Cerebellar nuclear complex (tissue), 1 donor: ENCODE data around the gene HDAC11.

ENCODE experiments used
- DNase-seq, 2 experiments: peaks; one replicate each; lab custom pipeline; 2025; lab: John Stamatoyannopoulos, UW

Gene HDAC11

DNA sequence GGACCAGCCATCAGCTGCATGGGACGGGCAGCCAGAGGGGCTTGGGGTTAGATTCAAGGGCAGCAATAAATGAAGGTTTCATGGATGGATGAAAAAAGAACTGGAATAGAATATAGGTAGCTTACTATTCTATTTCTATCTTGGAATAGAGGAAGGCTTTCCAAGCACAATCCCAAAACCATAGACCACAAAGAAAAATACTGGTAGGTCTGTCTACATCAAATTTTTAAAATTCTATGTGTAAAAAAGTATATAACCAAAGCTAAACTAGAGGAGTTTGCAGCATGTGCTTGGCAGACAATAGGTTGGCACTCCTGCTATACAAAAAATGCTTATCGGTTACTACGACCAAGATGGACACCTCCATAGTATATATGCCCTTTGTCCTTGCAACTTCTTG, 61.6 kb downstream of the HDAC11 start:
- no peak for DNase-seq

DNA sequence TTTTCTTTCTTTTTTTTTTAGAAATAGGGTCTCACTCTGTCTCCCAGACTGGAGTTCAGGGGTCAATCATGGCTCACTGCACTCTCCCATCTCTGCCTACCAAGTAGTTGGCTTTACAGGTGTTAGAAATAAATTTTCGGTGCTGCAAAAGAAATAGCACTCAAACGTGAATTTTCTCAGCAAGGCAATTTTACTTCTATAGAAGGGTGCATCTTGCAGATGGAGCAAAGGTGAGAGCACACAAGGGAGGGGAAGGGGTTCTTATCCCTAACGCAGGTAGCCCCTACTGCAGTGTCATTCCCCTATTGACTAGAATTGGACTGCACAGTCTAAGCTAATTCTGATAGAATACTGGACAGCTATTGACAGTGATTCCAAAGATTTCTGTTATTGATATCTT, 62.0 kb downstream of the HDAC11 start:
- no peak for DNase-seq

DNA sequence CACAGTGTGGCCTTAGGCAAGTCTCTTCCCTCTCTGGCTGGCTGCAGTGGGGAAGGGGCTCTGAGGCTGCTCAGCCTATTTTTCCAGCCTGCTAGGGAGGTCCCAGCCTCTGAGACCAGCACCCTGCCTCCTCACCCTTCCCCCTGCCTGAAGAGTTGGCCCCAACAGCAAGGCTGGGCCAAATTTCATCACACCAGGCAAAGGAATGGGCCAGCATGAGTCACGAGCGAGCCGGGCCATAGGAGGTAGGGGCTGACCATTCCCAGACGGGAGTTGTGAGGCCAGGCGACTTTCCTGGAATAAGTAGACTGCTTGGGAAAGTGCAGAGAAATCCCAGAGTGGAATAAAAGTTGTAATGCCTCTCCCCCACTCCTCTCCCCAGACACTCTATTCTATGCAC, 63.1 kb downstream of the HDAC11 start:
- DNase-seq: no peak

DNA sequence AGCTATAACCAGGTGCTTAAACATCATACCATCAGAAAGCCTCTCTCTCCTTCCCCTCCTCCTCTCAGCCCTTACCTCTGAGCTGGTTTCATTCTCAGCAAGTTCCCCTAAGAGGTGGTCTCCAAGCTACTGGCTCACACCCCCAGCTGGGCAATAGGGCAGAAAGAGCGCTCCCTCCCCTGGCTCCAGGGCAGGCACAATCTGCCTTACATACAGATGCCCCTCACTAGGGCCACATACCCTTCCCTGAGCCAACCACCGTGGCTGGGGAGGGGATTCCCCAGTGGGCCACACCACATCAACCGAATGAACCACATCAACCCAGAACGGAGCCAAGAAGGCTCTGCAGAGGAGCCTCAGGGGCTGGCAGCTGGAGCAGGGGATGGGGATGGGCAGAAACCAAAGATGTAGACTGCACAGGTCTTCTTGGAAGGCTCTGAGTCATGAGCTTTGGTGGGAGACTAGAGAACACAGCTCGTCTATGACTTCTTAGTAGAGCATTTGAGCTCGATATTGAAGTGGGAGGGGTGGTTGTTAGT, 64.3 kb downstream of the HDAC11 start:
- no peak for DNase-seq

DNA sequence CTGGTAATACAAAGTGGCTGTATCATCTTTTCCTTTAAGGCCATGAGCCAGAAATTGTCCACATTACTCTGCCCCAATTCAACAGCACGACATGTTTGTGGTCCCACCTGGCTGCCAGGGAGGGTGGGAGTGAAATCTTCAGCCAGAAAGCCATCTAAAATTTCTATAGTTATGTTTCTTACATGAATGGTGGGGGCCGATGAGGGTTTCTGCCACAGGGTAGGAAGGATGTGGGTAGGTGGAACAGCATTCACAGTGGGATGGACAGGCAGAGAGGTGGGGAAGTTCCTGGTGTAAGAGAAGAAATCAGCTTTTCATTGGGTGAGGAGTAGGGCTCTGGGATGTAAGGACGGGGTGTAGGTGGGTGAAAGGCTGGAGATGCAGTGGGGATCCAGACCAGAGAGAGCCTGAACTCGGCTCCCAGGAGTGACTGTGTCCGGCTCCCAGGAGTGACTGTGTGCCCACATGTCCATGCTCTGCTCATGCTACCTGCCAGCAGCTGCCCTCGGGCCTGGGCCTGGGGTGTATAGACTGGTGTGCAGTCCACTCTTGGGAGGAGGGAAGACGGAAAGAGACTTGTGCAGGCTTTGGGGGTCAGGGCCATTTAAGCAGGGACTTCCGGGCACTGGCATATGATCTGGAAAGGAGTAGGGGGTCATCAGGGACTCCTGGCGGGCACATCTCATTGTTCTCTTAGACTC, 65.0 kb downstream of the HDAC11 start:
- no peak for DNase-seq

DNA sequence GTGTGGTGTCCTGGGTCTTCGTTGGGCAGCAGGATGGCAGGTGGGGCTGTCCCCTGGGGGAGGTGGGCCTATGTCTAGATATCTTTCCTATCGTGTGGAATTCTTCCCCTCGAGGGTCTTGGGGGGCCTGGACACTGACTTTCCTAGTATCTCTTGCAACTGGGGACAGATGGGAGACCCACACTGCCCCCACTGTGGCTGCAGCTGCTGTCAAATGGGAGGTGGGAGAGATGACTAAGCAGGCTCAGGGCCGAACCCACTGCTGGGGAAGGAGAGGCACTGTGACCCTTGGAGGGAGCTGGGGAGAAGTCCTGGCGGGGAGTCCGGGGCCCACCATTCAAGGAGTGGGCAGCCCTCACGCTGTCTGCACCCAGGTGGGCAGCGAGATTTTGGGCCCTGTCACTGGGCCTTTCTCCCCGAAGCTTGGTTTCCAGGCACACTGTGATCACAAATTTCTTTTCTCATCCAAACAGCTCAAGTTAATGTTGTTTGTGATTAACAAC, 65.9 kb downstream of the HDAC11 start:
- no peak for DNase-seq

DNA sequence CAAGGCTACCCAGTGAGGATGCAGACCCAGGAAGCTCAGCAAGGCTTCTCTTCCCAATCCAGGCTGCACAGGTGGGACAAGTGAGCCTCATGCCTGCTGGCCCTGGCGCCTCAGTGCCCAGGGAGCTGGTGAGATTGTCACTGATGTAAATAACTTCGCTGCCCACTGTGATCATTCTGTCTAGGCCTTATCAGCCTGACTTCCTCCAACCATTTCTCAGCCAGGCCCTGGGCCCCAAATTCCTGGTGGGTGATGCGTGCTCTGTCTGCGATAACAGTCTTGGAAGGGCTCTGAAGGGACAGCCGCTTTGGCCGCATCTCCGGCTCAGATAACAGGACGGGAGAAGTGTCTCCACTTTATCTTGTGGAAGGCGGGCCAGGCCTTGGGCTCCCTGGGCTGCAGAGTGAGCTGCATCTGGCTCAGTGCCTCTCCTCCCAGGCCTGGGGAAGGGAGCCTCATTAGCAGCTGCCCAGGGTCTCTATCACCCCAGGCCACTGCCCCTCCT, 66.6 kb downstream of the HDAC11 start:
- DNase-seq: no peak

DNA sequence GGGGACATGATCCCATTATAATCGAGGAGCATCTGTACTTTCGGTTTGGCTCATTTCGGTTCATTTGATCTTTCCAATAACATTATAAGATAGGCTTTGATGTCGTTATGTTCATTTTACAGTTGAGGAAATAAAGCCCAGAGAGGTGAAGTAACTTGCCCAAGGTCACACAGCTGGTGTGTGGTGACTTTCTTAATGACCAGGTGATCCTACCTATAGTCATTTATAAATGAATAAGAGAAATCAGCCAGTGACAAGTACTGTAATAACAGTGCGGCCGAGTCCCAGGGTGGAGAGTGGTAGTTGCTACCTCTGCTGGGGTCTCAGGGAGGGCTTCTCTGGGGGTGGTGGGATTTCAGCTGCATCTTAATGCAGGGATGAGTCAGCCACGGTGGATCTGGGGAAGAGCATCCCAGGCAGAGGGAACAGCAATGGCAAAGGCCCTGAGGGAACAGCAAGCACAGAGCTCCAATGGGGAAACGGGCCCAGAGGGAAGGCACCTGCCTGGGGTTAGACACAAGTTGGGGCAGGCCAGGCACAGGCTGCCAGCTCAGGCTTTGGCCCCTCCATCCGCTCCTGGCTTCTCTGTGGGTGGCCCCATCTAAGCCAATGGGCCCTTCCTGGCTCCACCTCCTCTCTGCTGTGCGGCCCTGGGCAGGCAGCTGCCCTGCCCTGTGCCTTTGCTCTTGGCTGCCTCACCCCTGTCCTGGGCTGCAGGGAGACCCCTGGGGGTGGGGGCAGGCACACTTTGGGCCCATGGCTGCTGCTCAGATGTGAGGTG, 67.7 kb downstream of the HDAC11 start:
- DNase-seq: no peak

DNA sequence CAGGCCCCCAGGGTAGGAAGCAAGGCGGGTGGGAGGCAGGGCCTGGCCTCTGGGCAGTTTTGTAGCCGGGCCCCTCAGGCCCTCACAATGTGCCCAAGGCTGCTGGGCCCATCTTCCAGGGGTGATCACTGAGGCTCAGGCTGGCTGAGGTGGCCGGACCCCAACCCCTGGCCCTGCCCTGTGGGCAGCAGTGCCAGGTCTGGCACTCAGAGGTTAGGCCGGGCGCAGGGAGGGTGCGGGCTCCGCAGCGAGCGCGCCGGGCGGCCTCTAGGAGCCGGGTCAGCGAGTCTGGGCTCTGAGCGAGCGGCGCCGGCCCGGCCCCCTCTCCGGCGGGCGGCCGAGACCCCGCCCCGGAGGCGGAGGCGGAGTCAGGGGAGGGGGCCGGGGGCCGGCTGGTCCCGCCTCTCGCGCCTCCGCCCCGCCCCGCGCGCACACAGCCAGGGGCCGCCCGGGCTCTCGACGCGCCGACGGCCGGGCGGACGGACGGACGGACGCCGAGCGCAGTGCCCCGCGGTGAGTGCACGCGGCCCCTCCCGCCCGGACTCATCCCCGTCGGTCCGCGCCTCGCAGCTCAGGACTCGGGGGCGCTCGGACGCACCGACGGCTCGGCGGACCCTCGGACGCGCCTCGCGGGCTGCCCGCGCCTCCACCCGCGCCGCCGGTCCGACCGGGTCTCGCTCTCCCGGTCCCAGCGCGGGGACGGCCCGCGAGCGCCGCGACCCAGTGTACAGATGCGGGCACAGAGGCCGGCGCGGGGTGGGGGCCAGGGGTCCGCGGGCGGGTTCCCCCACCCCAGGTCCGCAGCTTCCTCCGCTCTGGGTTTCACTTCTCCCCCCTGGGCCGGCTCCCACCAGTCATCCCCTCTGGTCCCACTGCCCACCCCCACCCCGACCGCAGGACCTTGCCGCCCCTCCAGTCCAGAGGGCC, 68.9 kb downstream of the HDAC11 start, which contains the start of gene FBLN2:
Gene FBLN2, plus strand, starts transcription at position 430 of the 927 bp plus-strand sequence. CDS start 21,231 bp downstream, outside the sequence.
- DNase-seq: no peak

DNA sequence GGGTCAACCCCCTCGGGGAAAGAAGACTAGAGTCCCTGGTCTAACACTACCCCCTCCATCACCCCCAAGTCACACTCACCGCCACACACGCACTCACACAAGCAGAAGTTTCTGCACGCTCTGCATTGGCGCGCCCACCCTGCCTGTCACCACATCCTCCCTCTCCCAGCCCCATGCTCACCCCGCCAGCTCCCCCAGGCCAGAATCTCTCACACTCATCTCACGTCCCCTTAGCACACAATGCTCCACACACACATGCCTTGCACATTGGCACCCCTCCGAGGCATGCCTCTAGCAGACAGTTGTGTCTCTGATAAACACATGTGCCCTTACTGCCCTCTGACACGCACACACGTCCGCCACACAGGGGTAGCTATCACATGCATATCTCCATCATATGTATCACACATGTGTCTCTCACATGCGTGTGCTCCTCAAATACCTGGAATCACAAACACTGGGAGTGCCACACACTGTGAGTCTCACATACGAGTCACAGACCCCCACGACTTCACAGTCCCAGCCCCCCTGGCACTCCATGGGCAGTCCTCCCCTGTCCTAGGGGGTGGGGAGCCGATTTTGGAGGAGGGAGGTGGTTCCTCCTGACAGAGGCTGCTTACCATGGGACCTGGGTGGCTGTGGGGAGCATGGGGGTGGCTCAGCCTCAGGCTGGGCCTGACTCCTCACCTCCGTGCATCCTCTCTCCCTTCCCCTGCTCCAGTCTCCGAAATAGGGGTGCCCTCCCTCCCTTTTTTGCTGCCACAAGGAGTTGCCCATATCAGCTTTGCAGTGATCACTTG, 69.7 kb downstream of the HDAC11 start:
- no peak for DNase-seq

DNA sequence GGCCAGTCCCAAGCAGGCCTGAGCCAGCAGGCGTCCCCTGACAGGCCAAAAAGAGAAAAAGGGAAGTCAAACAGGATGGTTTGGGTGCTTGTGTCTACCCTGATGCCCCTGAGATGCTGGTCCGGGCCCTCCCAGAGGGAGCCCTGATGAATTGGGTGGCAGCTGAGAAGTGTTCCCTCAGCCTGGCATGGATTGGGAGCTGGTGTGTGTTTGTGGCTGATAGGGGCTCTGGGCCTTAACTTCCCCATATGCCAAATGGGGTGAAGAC, 70.3 kb downstream of the HDAC11 start:
- no peak for DNase-seq

DNA sequence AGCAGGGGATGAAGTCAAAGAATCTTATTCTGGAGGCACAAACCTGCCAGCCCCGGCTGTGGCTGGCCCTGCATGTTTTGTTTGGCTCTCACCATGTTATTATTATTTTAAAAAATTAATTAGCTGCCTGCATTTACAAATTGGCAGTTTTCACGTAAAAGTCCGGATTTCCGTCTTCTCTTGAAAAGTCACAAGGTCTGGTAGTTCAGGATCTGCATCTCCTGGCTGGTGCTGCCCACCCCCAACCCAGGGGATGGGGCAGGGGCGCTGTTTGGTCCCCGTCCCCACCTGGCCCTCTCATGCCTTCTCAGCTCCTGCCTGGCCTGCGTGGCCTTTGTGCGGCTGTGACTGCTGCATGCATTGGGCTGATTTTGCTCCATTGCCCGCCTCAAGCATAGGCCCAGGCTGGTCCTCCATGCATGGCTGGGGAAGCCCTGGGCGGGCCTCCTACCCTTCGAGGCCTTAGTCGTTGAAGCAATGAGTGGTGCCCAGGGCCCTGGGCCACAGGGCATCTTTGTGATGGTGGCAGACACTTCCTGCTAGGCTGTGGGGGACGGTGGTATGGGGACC, 70.8 kb downstream of the HDAC11 start:
- DNase-seq: no peak

DNA sequence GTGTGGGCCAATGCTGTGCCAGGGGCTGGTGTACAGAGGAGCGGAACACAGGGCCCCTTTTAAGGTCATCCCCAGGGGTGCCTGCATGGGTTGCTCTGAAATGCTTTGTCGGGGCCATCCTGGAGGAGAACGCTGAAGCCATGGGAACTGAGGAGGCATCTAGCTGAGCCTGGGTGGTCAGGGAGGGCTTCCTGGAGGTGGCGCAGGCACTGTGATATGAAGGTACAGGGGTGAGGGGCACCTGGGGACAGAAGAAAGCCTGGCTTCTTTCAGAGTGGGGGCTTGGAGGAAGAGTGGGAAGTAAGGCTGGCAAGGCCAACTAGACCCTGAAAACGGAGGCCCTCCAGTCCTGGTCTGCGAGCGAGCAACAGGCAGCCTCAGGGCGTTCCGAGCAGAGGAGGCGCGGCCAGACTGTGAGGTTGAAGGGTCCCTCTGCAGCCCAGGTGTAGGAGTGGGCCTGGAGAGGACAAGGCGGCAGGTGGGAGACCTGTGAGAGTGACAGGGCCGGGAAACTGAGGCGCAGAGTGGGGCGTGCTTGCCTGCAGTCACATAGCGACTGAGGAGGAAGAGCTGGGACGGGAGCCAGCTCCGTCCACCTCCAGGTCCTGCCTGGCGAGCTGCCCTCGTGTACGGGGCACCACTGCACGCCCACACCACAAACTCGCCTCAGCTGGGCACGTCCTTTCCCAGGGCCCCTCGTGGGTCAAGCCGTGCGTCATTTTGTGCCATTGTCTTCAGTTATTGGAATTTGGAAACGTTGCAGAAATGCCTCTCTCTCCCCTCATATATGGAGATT, 72.9 kb downstream of the HDAC11 start:
- DNase-seq: no peak

DNA sequence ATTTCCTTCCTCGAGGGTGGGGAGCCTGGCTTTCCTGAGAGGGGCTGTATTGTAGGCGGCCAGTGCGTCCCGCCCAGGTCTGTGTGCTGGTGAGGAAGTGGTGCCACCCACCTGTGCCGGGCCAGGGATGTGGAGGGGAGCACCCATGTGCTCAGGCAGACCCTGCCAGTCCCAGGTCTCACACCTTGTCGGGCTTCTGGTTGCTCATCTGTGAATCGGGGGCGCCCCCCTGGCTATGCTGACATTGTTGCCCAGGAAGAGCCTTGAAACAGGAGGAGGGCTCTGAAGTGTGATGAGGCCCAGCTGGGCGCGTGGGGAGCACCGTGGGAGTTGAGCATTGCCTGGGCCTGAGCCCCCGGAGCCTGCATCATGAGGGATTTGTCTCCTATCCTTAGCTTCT, 73.6 kb downstream of the HDAC11 start:
- no peak for DNase-seq

DNA sequence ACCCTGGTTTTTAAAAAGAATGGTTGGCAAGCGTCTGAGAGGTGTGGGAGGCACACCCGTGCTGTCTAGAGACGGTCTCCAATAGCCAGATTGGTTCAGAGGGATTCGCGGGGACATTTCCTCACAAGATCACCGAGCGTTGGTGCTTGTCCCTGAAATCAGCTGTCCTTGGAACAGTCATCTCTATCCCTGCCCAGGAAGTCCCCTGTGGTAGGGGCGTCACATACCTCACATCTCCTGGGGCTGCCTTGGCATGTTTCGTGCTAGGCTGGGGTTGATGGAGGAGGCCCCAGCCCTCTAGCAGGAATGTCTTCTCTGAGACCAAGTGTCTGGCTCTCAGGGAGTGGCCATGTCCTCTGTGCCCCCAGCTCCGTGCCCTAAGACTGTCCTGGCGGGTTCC, 75.6 kb downstream of the HDAC11 start:
- no peak for DNase-seq
